Measurements from ENCODE around the gene MRPS6.

DNA sequence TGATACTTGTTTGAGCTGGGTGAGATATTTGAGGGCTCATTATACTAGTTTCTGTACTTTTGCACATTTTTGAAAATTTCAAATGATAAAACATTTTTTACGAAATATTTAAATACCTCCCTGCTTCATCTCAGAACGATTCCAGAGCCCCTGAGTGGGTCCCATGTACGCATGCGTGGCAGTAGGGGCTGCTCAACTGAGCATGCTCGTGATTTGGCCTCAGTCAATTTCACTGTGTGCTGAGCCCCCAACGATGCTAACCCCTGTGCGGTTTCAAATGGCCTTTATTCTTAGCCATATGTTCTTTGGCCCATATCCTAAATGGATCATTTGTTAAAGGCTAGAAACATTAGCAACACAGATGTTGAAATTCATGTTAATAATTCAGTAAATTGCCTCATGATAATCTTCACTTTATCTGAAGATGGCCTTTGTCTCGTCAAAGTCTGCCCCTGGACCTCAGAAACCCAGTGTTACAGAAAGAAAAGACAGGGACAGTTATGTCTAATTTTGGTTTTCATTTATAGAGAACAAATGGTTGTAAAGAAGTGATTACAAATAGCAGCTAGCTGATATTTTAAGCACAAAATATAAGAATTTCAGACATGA lies 108.2 kb downstream of the MRPS6 start:
- no peak for TF ChIP-seq POLR2A (IDR thresholded peaks at IDR 0.05)
- TF ChIP-seq, protein P1, sequence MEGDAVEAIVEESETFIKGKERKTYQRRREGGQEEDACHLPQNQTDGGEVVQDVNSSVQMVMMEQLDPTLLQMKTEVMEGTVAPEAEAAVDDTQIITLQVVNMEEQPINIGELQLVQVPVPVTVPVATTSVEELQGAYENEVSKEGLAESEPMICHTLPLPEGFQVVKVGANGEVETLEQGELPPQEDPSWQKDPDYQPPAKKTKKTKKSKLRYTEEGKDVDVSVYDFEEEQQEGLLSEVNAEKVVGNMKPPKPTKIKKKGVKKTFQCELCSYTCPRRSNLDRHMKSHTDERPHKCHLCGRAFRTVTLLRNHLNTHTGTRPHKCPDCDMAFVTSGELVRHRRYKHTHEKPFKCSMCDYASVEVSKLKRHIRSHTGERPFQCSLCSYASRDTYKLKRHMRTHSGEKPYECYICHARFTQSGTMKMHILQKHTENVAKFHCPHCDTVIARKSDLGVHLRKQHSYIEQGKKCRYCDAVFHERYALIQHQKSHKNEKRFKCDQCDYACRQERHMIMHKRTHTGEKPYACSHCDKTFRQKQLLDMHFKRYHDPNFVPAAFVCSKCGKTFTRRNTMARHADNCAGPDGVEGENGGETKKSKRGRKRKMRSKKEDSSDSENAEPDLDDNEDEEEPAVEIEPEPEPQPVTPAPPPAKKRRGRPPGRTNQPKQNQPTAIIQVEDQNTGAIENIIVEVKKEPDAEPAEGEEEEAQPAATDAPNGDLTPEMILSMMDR (IDR thresholded peaks at IDR 0.05): no peak
- TF ChIP-seq POLR2AphosphoS5 (IDR thresholded peaks at IDR 0.05): no peak
- TF ChIP-seq EP300 (IDR thresholded peaks at IDR 0.05): no peak

Measured in suprapubic skin (tissue), 4 donors.